GM10847 (cell line): ENCODE measurements around the gene KRTAP10-4.

Experiments used
- POLR2A ChIP-seq: IDR thresholded peaks from 2 replicates; pipeline ENCODE4 v1.6.1; 2011; ENCODE audit not compliant: insufficient read length; ENCODE audit errors: extremely low read depth

Gene KRTAP10-4

DNA sequence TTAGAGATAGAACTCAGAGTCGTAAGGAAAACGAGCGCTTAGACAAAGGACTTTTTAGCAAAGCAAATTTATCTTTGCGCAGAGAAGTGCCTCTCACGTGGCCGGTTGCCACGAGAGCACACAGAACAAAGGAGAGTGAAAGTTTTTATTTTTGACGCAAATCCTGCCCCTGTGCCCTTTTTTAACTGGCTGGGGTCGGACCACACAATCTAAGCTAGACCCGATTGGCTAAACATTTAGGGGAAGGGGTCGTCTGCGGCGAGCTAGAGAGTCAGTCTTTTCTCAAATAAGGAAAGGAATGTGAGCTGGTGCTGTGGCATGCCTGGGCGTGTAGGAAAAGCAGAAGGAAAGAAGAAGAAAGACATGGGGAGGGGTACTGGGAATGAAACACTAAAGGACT, 24.6 kb upstream of the KRTAP10-4 start:
- no peak for TF ChIP-seq POLR2A

DNA sequence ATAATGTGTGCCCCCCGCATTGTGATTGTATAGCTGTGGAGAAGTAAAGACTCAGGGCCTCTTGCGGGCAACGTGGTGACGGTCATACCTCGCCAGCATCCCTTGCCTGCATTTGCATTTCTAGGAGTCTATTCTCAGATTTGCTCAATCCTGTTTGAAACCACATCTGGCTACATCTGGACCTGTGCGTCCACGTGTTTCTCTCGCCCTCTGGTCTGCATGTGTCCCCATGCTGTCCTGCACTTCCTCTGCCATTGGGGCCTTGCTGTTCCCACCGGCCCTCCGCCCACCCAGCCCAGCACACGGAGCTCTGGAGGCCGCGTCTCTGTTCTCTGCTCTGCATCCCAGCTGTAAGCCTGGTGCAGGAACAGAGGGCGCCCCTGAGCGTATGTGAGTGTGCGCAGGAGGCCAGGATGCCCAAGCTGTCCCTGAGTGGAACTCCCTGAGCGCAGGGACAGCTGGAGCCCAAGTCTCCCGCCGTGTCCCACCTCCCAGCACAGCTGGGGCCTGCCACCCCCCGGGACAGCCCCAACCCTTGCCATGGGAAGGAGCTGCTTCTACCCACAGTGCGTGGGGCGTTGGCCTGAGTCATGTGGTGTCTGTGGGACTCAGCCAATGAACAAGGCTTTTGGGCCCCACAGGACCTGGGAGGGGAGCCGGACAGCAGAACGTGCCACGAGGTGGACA, 23.9 kb upstream of the KRTAP10-4 start:
- TF ChIP-seq POLR2A: no peak

DNA sequence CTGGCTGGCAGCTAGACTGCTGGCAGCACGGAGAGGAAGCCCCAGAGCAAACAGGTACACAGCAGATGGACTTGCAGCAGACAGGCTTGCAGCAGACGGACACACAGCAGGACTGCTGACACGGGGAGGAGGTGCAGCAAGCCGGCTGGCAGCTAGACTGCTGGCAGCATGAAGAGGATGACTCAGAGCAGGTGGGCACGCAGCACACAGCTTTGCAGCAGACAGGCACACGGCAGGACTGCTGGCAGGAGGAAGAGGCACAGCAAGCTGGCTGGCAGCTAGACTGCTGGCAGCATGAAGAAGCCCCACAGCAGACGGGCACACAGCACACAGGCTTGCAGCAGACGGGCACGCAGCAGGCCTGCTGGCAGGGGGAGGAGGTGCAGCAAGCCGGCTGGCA, 22.7 kb upstream of the KRTAP10-4 start:
- no peak for TF ChIP-seq POLR2A

DNA sequence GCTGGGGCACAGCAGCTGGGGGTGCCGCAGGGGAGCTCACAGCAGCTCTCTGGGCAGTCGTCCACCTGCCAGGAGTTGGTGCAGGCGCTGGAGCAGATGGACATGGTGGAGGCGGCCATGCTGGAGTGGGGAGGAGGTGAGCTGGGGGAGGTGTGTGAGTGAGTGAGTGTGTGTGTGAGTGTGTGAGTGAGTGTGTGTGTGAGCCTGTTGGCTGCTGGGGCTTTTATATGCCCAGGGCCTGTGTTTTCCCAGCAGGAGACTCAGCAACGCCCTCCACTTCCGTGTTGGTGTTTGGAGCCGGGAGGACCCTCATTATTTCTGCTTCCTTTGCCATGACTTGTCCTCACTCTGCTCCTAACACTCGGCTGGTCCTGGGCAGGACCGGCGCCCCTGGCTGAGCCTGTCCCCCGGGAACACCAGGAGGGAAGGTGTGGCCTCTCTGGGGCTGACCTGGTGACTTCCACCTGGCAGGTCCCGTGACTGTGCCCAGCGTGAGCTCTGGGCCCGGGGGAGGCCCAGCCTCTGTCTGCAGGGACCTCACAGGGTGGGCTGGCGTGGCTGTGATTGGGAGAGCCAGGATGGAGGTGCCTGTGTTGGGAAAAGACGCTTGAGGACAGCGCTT, 22.1 kb upstream of the KRTAP10-4 start, which contains the start of gene KRTAP10-2:
Gene KRTAP10-2 (minus strand): TSS at position 166 of the 622 bp plus-strand sequence. CDS start 47 bp downstream, at position 119.
- TF ChIP-seq POLR2A: no peak

DNA sequence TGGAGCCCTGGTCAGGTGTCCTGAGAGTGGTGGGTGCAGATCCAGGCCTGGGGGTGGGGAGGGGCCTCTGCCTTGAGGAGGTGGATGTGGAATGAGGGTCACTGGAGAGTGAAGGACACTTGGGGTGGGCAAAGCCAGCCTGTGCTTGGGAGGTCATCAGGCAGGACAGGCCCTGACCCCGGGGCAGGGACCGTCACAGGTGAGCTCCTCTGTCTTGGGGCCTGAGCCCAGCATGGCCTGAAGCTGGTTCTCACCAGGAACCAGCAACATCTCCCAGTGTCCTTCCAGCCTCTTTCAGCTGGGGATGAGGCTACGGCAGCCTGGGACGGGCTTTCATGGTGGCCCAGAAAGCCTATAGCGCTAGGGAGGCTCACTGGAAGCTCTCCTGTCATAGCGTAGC, 21.4 kb upstream of the KRTAP10-4 start:
- TF ChIP-seq POLR2A: no peak

DNA sequence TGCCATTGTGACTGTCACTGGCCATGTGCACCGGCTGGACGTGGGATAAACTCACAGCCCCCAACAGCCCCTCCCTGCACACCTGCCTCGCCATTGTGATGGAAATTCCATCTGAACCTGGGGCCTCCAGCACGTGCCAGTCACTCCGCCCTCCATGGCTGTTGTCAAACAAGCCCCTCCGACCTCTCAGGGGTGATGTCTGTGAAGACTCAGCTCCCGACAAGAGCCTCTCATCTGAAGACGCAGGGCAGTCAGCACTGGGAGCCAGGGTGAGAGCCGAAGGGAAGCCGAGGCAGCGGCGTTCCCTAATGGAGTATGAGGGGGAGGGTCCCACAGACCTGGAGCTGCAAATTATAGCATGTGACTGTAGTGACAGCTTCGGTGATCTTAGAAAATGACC, 20.8 kb upstream of the KRTAP10-4 start:
- no peak for TF ChIP-seq POLR2A

DNA sequence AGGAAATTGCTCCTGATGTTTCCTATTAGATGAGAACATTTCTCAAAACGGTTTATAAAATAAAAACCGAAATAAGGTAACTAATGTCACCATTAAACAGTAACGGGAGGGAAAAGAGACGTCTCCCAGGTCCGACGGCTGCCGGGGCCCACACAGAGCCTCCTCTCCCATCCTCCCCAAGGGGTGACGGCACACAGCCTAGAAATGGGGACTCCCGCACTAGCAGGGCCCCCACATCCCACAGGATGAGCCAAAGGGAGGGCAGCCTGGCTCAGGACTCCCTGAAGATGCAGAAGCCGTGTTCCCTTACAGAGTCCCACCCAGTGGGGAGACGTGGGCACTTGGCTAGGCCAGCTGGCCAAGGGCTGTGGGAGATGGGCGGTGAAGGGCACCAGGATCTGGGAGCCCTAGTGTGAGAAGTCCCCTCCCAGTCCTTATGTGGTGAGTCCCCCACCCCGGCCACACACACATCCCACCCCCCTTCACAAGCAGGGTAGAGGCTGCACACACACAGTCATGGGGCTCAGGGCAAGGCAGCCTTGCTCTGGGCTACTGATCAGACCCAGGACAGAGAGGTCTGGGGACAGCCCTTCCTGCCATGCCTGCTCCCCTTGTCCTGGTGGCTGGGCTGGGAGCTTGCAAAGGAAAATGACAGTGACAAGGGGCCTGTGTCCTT, 18.2 kb upstream of the KRTAP10-4 start:
- no peak for TF ChIP-seq POLR2A

DNA sequence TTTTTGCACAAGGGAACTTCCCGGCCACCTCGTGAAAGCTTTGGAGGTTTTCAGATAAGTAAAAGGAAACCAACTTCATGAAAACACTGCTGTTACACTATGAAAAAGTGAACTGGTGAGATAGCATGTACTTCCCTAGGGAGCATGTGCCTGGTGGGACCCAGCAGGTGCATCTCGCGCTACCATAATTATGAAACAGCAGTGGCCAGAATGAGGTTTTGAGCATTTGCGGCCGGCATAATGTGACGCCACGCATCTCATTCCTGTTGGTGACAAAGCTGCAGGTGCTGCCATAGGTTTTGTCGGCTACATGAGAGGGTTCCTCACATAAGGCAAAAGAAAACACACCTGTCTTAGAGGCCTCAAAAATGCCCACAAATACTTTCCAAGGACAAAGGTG, 16.6 kb upstream of the KRTAP10-4 start:
- no peak for TF ChIP-seq POLR2A

DNA sequence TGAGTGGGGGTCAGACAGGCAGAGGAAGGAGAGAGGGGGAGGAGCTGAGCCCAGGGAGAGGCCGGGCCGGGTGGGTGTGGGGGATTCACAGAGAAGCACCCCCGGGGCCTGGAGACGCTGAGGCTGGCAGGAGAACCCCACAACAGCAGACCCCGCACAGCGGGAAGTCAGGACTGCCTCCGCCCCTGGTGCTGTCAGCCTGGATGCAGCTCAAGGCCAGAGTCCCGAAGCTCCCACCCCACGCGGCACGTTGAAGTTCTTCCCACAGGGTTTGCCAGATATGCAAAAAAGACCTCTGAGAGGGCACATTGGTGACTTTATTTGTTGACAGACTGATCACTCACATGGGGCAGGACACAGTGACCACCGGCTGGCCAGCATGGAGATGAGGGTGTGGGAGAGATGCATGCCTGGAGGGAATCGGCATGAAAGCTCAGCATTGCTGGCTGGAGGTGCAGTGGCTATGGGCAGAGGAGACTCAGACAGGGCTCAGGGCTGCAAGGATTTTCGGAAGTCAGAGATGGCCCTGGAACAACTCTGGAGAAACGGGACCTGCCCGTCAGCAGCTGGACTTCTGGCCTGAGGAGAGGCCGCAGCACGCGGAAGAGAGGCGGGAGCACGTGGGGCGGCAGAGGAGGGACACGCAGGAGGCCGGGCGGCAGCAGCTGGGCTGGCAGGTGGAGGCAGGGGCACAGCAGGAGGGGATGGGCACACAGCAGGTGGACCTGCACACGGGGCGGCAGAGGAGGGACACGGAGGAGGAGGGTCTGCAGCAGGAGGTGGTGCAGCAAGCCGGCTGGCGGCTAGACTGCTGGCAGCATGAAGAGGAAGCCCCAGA, 15.8 kb upstream of the KRTAP10-4 start:
- TF ChIP-seq POLR2A: no peak

DNA sequence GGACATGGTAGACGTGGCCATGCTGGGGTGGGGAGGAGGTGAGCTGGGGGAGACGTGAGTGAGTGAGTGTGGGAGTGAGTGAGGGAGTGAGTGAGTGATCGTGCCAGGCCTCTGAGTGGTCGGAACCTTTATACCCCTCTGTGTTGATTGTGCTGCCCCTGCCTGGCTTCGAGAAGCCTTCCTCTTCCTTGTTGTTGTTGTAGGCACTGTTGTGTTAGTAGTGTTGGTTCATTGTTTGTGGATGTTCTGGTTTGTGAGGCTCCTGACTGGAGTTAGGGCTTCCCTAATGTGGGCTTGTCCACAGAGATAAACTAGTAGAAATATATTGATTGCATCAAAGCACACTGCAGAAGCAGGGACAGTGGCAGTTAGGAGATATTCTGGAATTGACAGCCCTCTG, 14.8 kb upstream of the KRTAP10-4 start, which contains the start of gene KRTAP10-3:
Gene KRTAP10-3 (minus strand): TSS at position 101 of the 400 bp plus-strand sequence. CDS start 80 bp downstream, at position 21.
- no peak for TF ChIP-seq POLR2A

DNA sequence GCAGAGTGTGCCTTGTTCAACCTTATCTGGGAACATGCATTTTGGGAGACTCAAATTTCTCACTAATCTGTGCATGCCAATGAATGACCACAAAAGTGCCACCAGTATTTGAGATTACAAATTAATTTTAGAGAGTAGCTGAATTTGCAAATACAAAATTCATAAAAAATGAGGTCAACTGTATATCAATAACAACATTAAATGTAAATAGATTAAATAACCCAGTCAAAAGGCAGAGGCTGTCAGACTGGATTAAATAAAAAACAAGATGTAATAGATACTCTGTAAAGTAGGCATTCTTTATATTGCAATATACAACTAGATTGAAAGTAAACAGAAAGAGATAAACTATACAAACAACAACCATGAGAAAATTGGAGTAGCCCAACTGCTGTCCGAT, 9.4 kb upstream of the KRTAP10-4 start:
- no peak for TF ChIP-seq POLR2A

DNA sequence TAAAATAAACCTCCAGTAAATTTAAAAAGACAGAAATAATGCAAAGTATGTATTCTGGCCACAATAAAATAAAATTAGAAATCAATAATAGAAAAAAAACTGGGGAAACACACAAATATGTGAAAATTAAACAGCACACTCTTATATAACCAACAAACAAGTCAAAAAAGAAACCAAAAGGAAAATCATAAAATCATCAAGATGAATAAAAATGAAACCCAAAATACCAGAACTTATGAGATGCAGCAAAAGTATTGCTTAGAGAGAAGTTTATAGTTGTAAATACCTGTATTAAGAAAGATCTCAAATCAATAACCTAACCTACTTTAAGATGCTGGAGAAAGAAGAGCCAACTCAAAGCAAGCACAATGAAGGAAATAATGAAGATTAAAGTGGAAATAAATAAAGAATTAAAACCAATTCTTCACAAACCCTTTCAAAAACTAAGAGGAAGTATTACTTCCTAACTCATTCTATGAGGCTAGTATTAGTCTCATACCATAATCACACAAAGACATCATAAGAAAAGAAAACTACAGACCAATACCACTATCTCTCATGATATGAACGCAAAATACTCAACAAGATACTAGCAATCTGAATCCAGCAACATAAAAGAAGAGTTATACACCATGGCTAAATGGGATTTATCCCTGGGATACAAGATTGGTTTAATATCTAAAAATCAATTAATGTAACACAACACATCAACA, 8.5 kb upstream of the KRTAP10-4 start:
- TF ChIP-seq POLR2A: no peak

DNA sequence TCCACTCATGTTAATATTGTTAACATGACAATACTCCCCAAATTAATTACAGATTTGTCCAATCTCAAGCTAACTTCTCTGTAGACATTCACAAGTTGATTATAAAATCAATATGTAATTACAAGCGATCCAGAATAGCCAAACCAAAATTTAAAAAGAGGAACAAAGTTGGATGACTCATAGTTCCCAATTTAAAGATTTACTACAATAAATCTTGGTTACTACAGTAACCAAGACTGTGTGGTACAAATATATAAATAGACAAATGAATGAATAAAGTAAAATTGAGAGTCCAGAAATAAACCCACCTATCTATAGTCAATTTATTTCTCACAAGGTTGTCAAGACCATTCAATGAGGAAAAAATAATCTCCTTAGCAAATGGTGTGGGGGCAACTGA, 7.1 kb upstream of the KRTAP10-4 start:
- no peak for TF ChIP-seq POLR2A

DNA sequence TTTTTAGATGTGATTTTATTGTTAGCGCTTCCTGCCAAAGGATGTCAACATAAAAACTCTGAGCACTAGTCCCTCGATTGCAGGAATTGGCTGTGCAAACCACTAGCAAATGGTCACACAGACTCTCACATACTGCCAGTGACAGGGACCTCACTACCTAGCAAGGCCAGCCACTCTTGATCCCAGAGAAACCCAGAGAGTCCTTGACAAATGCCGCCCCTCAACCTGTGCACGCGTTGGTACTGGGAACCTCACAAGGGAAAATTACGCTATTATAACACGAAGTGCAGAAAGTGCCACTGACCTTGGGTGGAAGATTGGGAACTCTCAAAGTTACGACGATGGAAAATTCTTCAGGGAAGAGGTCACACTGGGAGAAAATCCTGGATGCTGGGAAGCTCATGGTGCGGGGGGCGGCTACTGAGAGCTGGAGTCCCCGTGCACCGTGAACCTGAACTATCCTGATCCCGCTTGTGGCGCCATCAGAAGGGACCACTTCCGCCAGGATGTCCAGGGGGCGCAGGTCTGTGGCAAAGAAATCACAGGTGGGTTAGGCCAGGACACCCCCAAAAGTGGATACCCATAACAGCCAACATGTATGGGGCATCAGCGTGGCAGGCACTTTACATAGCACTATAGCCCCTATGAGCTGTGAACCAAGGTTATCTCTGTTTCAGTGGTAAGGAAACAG, 5.9 kb upstream of the KRTAP10-4 start:
- no peak for TF ChIP-seq POLR2A
